GM20000 (cell line): ENCODE data around the gene CPT1B.

Source experiments
- DNase-seq: peaks from one replicate; pipeline ENCODE4 v3.0.0; 2012; ENCODE audit warnings: low spot score
- TF ChIP-seq, protein P1 (sequence below): IDR thresholded peaks from 2 replicates; pipeline ENCODE4 v1.5.1; 2012; ENCODE audit warnings: mild to moderate bottlenecking, control low read depth; ENCODE audit errors: extremely low read depth, missing control alignments

CPT1B gene

DNA sequence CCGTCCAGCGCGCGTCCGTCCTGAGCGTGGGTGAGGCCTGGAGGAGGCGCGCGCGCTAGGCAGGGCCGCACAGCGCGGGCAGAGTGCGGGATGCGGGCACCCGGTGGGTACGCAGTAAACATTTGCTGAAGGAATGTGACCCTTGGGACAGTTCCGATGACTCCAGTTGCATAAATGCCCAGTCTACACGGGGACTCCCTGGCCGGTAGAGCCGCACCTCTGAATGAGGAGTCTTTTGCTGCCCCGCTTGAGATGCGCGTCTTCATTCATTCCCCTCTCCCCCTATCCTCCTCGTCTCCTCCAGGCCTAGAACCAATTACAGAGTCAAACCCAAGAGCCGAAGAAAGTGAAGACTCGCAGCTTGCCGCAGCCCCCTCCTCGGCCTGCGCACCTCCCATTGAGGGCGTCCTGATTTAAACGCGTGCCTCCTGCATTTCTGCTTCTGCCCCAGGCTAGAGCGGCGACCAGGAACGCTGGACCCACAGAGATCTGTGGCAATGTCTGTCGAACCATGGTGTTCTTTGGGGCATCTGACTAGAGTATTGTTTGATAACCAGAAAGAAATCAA lies 5.2 kb upstream of the CPT1B start:
- DNase-seq = no peak
- TF ChIP-seq, protein P1, sequence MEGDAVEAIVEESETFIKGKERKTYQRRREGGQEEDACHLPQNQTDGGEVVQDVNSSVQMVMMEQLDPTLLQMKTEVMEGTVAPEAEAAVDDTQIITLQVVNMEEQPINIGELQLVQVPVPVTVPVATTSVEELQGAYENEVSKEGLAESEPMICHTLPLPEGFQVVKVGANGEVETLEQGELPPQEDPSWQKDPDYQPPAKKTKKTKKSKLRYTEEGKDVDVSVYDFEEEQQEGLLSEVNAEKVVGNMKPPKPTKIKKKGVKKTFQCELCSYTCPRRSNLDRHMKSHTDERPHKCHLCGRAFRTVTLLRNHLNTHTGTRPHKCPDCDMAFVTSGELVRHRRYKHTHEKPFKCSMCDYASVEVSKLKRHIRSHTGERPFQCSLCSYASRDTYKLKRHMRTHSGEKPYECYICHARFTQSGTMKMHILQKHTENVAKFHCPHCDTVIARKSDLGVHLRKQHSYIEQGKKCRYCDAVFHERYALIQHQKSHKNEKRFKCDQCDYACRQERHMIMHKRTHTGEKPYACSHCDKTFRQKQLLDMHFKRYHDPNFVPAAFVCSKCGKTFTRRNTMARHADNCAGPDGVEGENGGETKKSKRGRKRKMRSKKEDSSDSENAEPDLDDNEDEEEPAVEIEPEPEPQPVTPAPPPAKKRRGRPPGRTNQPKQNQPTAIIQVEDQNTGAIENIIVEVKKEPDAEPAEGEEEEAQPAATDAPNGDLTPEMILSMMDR = no peak

DNA sequence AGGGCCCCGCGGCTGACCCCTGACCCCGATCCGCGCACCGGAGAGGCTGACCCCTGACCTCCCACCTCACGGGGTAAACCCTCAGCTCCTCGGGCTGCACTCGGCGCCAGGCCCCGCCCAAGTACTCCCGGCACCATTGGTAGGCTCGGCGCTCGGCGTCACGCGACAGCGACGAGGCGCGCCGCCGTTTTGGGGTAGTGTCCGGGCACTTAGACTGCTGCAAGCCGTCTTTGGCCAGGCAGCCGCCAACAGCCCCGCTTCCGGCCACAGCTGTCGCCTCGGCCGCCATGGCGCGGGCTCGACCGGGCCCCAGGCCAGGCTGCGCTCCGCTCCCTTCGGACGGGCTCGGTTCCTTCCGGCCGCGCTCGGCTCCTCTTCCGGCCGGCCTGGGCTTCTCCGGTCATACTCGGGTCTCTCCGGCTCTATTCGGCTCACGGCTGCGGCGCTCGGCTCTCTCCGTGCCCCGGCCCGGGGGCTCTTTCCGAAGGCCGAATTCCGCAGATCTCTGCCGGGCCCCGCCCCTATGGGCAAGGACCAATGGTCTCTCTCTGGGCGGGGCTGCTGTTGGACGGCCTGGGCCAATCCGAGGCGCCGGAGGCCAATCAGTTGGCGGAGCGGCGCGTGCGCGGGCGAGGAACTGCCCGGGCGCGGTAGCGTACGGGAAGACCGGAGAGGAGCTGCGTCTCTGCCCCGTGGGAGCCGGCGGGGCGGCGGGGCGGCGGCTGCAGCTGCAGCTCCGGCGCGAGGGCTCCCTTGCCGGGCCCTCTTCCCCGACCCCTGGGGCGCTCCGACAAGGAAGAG lies 4.5 kb upstream of the CPT1B start, which contains the start of gene CHKB:
Gene CHKB, minus strand, starts transcription at position 357 of the 801 bp plus-strand sequence. Its CDS starts 68 bp downstream, at position 289.
- TF ChIP-seq, protein P1 = no peak
- peak; percentile 100 for DNase-seq

DNA sequence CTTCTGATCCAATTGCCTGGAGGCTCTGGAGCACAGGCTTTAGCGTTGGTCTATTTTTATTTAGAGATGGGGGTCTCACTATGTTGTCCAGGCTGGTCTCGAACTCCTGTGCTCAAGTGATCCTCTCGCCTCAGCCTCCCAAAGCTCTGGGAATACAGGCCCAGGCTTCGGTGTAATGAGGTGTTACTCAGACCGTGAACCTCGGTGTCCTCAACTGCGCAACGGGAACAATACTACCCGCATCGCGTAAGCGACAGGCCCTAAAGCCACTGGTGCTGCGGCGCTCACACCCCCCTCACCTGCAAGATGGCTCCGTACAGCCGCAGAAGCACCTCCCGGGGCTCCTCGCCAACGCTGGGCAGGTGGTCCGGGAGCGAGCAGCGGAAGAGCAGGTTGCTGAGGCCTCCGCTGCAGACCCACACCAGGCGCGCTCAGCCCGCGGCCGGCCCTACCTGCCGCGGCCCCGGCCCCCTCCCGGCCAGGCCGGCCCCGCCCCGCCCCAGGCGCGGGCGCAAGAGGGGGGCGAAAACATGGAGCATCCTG lies 3.8 kb upstream of the CPT1B start:
- TF ChIP-seq, protein P1 = no peak
- DNase-seq = no peak

DNA sequence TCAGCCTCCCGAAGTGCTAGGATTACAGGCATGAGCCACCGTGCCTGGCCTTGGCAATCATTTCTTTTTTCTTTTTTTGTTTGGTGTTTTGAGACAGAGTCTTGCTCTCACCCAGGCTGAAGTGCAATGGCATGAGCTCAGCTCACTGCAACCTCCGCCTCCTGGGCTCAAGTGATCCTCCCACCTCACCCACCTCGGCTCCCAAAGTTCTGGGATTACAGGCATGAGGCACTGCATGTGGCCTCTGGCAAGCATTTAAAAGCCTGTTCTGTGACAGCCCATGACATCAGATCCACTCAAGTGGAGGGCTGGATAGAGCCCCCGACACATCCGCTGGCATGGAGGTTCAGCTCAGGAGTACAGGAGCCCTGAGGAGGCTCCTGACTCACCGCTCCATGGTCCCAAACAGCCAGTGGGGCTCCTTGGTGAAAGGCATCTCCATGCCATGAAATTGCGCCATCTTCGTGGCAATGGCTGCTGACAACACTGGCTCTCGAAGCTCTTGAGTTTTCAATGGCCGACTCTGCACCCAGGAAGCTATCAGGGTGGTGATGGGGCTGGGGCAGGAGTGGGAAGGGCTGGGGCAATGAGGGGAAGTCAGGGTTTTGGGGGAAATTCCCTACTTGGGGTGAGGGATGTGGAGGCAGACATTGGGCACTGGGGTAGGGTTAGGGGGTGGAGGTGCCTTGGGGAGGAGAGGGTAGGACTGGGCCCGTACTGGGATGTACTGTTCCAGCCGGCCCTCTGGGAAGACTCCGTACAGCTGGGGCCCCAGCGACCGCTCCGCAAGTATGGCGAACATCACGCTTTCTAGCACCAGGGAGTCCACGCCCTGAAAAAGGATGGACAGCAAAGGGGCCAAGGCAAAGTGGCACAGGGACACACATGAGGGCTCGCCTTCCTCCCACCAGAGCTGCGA lies 3.1 kb upstream of the CPT1B start:
- no peak for DNase-seq
- TF ChIP-seq, protein P1 = no peak

DNA sequence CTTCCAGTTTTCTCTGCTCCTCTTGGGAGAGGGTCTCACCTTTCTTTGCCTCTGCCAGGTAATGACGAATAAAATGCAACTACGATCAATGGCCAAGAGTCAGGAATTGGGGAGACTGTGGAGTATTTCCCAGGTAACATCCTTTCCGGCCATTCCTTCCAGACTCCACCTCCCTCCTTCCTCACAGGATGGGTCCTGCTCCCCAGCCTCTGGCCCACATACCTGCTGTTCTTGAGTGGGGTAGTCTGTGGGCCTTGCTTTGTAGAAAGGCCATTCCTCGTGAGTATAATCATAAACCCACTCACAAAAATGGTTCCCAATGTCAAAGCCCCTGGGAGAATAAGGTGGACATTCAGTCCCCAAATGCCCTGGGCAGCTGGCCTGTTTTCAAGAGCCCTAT lies 1.5 kb upstream of the CPT1B start:
- no peak for DNase-seq
- TF ChIP-seq, protein P1 = no peak

DNA sequence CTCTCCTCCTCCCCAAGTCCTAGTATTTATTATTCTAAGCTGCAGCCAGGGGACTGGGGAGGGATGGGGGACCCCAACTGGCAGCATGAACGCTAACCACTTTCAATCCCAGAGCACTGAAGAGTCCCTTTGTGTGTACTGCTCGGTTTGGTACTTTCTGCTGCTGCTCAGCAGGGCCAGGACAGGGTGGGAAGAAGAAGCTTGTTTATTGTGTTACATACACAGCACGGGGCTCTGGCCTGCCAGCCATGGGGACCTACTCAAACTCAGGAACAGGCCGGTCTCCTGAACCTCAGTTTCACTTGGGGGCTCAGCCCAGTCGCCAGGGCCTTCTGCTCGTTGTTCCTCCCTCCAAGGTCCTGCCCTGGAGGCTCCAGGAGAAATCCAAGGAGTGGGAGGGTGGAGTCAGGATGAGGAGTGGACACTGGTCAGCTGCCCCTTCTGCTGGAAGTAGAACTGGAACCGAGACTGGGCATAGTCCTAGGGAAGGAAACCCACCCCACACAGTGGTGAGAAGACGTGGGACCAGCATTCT lies 616 bp upstream of the CPT1B start:
- DNase-seq = peak; percentile 21
- TF ChIP-seq, protein P1 = no peak
